ENCODE data around the gene IRF1.

GRCh38 chr5:132525299-132525724, 34.7 kb upstream of the IRF1 start:
- no peak for TF ChIP-seq CTCF (conservative IDR thresholded peaks at IDR 0.05; ENCODE audit: low read depth, low read length)
- no peak for TF ChIP-seq RAD21 (IDR thresholded peaks at IDR 0.05; ENCODE audit: low read length)
- TF ChIP-seq RFX5 (IDR thresholded peaks at IDR 0.05; ENCODE audit: low read depth, low read length), result no peak
